Measurements from ENCODE around the gene ENAH. TPM values are rescaled to one million over a fixed set of nuclear protein-coding genes. Genes with fewer than 3 reads are reported as not detected.

ENAH gene
- total and polyA plus RNA-seq, 2 donors (not counting 1 experiment from before 2014, with no cell fraction given) = 1.3 to 1.6 TPM

DNA sequence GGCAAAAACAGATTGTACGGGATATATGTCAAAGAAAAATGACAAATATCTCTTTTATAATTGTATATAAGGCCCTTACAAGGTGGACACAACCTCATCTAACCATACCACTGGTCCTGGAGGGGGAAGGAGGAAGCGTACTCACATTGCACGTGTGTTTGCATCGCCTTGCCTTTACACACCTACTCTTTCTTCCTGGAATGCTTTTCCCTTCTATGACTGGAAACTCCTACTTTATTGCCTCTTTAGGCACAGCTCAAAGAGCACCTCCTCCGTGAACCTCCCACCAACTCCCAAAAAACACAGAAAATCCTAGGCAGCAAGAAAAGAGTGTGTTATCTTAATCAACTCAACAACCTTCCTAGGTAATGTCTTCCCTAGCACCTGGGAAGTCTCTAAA, 125.3 kb downstream of the ENAH start:
- Histone ChIP-seq H3K79me2 (ENCODE audit: control insufficient read depth, insufficient read depth, low read length) (no peaks in the 10 kb centered on the region), H3K27ac (ENCODE audit: low read length in 2 of 2) (no peak overlapping the region), H2AFZ (ENCODE audit: insufficient read depth, low read depth, low read length, poor library complexity, severe bottlenecking) (no peak overlapping the region), H3K36me3 (replicated peaks in 1 of 2; ENCODE audit: control extremely low read depth in 1 of 2, control insufficient read depth in 1 of 2, extremely low read depth in 1 of 2, insufficient read depth in 2 of 2, low read length in 1 of 2) (no peaks in the 10 kb centered on the region), H3K27me3 (replicated peaks in 1 of 4; ENCODE audit: control extremely low read depth in 1 of 4, control insufficient read depth in 3 of 4, insufficient read depth in 4 of 4, low read length in 3 of 4) (no peaks in the 10 kb centered on the region), H3K9me3 (ENCODE audit: control extremely low read depth in 1 of 3, control insufficient read depth in 2 of 3, insufficient read depth in 1 of 3, low read length in 2 of 3) (no peaks in the 10 kb centered on the region), H3K4me3 (ENCODE audit: control extremely low read depth in 1 of 5, extremely low read depth in 1 of 5, insufficient read depth in 1 of 5, low read depth in 2 of 5, low read length in 4 of 5) (no peak overlapping the region), H3K4me1 (ENCODE audit: control insufficient read depth in 2 of 2, insufficient read depth in 2 of 2, low read length in 2 of 2) (no peaks in the 10 kb centered on the region), H3K4me2 (replicated peaks; ENCODE audit: low read depth, low read length, poor library complexity, severe bottlenecking) (no peak overlapping the region), H3K9ac (ENCODE audit: low read length) (no peak overlapping the region), H4K20me1 (ENCODE audit: control insufficient read depth, insufficient read depth, low read length, poor library complexity, severe bottlenecking) (no peaks in the 10 kb centered on the region)
- Mint-ChIP-seq H3K9me3 (ENCODE audit: insufficient read depth) (no peaks in the 10 kb centered on the region), H3K27me3 (peaks cover 5% of the 10 kb centered on the region), H3K4me3 (no peak overlapping the region), H3K4me1 (no peaks in the 10 kb centered on the region), H3K27ac (no peak overlapping the region)
- WGBS (ENCODE audit: insufficient coverage) = 100% methylated on average over 1 of the region's 5 CpGs
- no peak for DNase-seq
- TF ChIP-seq EZH2 (IDR thresholded peaks at IDR 0.05; ENCODE audit: borderline replicate concordance, insufficient read depth, low read depth, low read length, poor library complexity, severe bottlenecking) = no peak
- TF ChIP-seq, protein P1, sequence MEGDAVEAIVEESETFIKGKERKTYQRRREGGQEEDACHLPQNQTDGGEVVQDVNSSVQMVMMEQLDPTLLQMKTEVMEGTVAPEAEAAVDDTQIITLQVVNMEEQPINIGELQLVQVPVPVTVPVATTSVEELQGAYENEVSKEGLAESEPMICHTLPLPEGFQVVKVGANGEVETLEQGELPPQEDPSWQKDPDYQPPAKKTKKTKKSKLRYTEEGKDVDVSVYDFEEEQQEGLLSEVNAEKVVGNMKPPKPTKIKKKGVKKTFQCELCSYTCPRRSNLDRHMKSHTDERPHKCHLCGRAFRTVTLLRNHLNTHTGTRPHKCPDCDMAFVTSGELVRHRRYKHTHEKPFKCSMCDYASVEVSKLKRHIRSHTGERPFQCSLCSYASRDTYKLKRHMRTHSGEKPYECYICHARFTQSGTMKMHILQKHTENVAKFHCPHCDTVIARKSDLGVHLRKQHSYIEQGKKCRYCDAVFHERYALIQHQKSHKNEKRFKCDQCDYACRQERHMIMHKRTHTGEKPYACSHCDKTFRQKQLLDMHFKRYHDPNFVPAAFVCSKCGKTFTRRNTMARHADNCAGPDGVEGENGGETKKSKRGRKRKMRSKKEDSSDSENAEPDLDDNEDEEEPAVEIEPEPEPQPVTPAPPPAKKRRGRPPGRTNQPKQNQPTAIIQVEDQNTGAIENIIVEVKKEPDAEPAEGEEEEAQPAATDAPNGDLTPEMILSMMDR (IDR thresholded peaks at IDR 0.05) = no peak
- no peak for ATAC-seq (ENCODE audit: low read depth)
- CTCF ChIA-PET = interaction anchor here (0.6 kb wide), 1 partner anchor 181 kb away, joined by 3 read pairs; no protein-coding TSS in a partner anchor
- intact Hi-C loops (cut with micrococcal nuclease) = no loop called here
- POLR2A ChIA-PET = no interaction called here

DNA sequence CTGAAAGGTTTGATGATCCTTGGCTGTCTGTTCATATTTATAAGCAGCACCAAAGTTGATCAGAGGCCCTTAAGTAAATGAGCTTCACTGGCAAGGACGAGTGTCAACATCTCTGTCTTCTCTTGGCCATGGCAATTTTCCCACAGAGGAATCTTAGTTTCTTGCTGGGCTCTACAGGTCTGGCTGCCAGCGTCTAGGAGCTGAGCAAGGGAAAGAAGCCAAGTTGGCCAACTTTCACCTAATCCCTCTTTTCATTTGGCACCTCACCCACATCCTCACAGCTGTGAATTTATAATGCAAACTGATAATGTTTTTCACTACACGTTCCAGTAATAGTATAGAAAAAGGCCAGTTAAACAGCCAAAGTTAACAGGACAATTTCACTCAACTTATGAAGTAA, 126.0 kb downstream of the ENAH start:
- no peak overlapping the region for H2AFZ ChIP-seq (ENCODE audit: insufficient read depth, low read depth, low read length, poor library complexity, severe bottlenecking)
- DNase-seq = no peak

More for the DNA sequence above, 126.0 kb downstream of the ENAH start:
- no peaks in the 10 kb centered on the region for H3K4me1 ChIP-seq (ENCODE audit: control insufficient read depth in 2 of 2, insufficient read depth in 2 of 2, low read length in 2 of 2)
- CTCF ChIA-PET = interaction anchor here (0.6 kb wide), 1 partner anchor 182 kb away, joined by 3 read pairs; no protein-coding TSS in a partner anchor
- H3K9me3 ChIP-seq (ENCODE audit: control extremely low read depth in 1 of 3, control insufficient read depth in 2 of 3, insufficient read depth in 1 of 3, low read length in 2 of 3) = no peaks in the 10 kb centered on the region
- H3K4me2 ChIP-seq (replicated peaks; ENCODE audit: low read depth, low read length, poor library complexity, severe bottlenecking) = no peak overlapping the region
- no peaks in the 10 kb centered on the region for H3K4me1 Mint-ChIP-seq
- intact Hi-C loops (cut with micrococcal nuclease) = no loop called here
- peaks cover 5% of the 10 kb centered on the region for H3K27me3 Mint-ChIP-seq
- no peaks in the 10 kb centered on the region for H3K36me3 ChIP-seq (replicated peaks in 1 of 2; ENCODE audit: control extremely low read depth in 1 of 2, control insufficient read depth in 1 of 2, extremely low read depth in 1 of 2, insufficient read depth in 2 of 2, low read length in 1 of 2)
- no peak overlapping the region for H3K27ac Mint-ChIP-seq
- no peak overlapping the region for H3K9ac ChIP-seq (ENCODE audit: low read length)
- H3K27me3 ChIP-seq (replicated peaks in 1 of 4; ENCODE audit: control extremely low read depth in 1 of 4, control insufficient read depth in 3 of 4, insufficient read depth in 4 of 4, low read length in 3 of 4) = no peaks in the 10 kb centered on the region
- H4K20me1 ChIP-seq (ENCODE audit: control insufficient read depth, insufficient read depth, low read length, poor library complexity, severe bottlenecking) = no peaks in the 10 kb centered on the region
- H3K4me3 Mint-ChIP-seq = no peak overlapping the region
- no peaks in the 10 kb centered on the region for H3K9me3 Mint-ChIP-seq (ENCODE audit: insufficient read depth)
- no peaks in the 10 kb centered on the region for H3K79me2 ChIP-seq (ENCODE audit: control insufficient read depth, insufficient read depth, low read length)
- no peak for ATAC-seq (ENCODE audit: low read depth)
- 44% methylated on average over 2 of the region's 3 CpGs for WGBS (ENCODE audit: insufficient coverage)
- POLR2A ChIA-PET = no interaction called here
- H3K27ac ChIP-seq (ENCODE audit: low read length in 2 of 2) = no peak overlapping the region
- no peak for TF ChIP-seq EZH2 (IDR thresholded peaks at IDR 0.05; ENCODE audit: borderline replicate concordance, insufficient read depth, low read depth, low read length, poor library complexity, severe bottlenecking)
- TF ChIP-seq, protein P1 (IDR thresholded peaks at IDR 0.05) = no peak
- H3K4me3 ChIP-seq (ENCODE audit: control extremely low read depth in 1 of 5, extremely low read depth in 1 of 5, insufficient read depth in 1 of 5, low read depth in 2 of 5, low read length in 4 of 5) = no peak overlapping the region

All from B cell (primary cell).